ENCODE measurements around the gene GNAO1.

DNA sequence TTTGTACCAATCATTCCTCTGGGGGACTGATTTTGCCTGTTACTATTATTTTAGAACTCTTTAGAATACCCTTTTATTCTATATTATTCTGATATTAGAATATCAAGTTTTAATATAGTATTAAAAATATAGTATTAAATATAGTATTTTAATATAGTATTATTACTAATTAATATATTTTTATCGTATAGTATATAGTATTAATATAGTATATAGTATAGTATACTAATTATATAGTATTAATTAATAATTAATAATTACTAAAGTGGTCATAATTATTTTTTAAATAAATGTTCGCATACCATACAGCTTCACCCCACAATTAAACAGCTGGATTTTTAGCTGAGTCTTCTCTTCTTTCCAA, 73.3 kb downstream of the GNAO1 start:
- TF ChIP-seq, protein P1, sequence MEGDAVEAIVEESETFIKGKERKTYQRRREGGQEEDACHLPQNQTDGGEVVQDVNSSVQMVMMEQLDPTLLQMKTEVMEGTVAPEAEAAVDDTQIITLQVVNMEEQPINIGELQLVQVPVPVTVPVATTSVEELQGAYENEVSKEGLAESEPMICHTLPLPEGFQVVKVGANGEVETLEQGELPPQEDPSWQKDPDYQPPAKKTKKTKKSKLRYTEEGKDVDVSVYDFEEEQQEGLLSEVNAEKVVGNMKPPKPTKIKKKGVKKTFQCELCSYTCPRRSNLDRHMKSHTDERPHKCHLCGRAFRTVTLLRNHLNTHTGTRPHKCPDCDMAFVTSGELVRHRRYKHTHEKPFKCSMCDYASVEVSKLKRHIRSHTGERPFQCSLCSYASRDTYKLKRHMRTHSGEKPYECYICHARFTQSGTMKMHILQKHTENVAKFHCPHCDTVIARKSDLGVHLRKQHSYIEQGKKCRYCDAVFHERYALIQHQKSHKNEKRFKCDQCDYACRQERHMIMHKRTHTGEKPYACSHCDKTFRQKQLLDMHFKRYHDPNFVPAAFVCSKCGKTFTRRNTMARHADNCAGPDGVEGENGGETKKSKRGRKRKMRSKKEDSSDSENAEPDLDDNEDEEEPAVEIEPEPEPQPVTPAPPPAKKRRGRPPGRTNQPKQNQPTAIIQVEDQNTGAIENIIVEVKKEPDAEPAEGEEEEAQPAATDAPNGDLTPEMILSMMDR (IDR thresholded peaks at IDR 0.05) = no peak
- no peak for TF ChIP-seq EZH2 (IDR thresholded peaks at IDR 0.05; ENCODE audit: borderline replicate concordance, insufficient read depth, low read depth, low read length, poor library complexity, severe bottlenecking)

All from B cell (primary cell).